Effector memory CD4-positive, alpha-beta T cell (primary cell): ENCODE results near the gene LEF1.

Experiments
- DNase-seq, 3 donors: peaks; one replicate each; pipeline ENCODE4 v3.0.0-alpha.2; 2020
- H3K27ac ChIP-seq: 2 replicates; pipeline ENCODE4 v1.7.0; 2013; ENCODE audit warnings: mild to moderate bottlenecking, low read length, moderate library complexity; ENCODE audit not compliant: insufficient read depth, poor library complexity, severe bottlenecking
- H3K27me3 ChIP-seq: replicated peaks from 2 replicates; pipeline ENCODE4 v1.7.0; 2013; ENCODE audit warnings: mild to moderate bottlenecking, low read length; ENCODE audit not compliant: insufficient read depth, control insufficient read depth, poor library complexity, severe bottlenecking
- H3K36me3 ChIP-seq: 2 replicates; pipeline ENCODE4 v1.7.0; 2013; ENCODE audit warnings: mild to moderate bottlenecking, low read length, moderate library complexity; ENCODE audit not compliant: control insufficient read depth, insufficient read depth
- H3K4me1 ChIP-seq: 2 replicates; pipeline ENCODE4 v1.7.0; 2013; ENCODE audit warnings: low read length, mild to moderate bottlenecking; ENCODE audit not compliant: control insufficient read depth, insufficient read depth, poor library complexity, severe bottlenecking
- H3K4me3 ChIP-seq: 2 replicates; pipeline ENCODE4 v1.7.0; 2013; ENCODE audit warnings: low read length, low read depth, mild to moderate bottlenecking; ENCODE audit not compliant: insufficient read depth, poor library complexity, severe bottlenecking
- H3K9me3 ChIP-seq: 2 replicates; pipeline ENCODE4 v1.7.0; 2013; ENCODE audit warnings: mild to moderate bottlenecking, low read length, moderate library complexity; ENCODE audit not compliant: control insufficient read depth

LEF1 gene

GRCh38 chr4:108168160-108168670 is 517 bp downstream of the LEF1 start:
- Histone ChIP-seq H3K36me3 (no peaks in the 10 kb centered on the region), H3K27ac (peak overlapping the region; percentile 74), H3K4me3 (peak overlapping the region; percentile 95), H3K27me3 (peaks cover 11% of the 10 kb centered on the region), H3K9me3 (no peaks in the 10 kb centered on the region), H3K4me1 (peaks cover 35% of the 10 kb centered on the region)
- no peak for DNase-seq

DNA sequence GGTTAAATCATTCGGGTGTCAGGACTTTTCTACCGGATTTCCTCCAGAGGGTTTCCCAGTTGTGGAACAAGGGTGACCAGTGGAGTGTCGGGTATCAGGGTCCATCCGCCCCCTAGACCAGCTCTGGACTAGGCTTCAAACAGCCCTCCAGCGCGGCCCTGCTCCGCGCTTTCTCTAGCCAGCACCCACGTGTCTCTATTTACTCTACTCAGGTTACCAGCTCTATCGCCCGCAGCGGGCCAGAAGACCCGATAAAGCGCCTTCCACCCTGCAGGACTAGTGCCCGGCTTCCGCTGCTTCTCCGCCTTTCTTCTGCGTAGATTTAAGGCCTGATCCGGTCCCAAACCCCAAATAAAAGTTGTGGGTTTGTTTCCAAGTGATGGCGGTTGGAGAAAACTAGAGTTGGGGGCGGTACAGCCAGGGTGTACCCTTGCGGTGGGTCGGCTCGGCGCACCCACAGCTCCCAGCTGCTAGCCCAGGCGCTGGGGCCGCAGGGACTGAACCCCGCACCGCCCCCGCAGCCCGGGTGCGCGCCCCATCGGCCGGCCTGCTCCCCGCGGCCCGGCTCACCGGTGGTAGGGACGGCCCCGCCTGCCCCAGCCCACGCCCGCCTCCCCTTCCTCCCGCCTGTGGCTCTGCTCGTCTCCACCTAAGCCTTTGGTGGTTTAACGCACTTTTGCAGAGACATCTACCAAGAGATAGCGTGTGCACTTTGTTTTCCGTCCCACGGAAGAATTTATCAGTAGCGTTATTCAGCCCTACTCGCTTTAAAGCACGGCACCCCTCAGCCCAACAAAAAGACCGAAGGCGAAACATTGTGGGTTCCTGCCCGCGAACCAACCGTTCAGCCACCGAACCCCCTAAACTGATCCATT is 2.1 kb downstream of the LEF1 start:
- Histone ChIP-seq H3K4me3 (peak overlapping the region; percentile 95), H3K27me3 (peaks cover 11% of the 10 kb centered on the region), H3K4me1 (peaks cover 25% of the 10 kb centered on the region), H3K27ac (peak overlapping the region; percentile 74), H3K36me3 (no peaks in the 10 kb centered on the region), H3K9me3 (no peaks in the 10 kb centered on the region)
- DNase-seq: peak in 1 of 3 donors; percentile 31

- Histone ChIP-seq H3K27me3 (peaks cover 7% of the 10 kb centered on the region), H3K36me3 (no peaks in the 10 kb centered on the region), H3K4me1 (peaks cover 19% of the 10 kb centered on the region), H3K27ac (peak overlapping the region; percentile 74), H3K9me3 (no peaks in the 10 kb centered on the region), H3K4me3 (peak overlapping the region; percentile 95)
- no peak for DNase-seq
These were observed 2.7 kb downstream of the LEF1 start for GRCh38 chr4:108166038-108166437.

DNA sequence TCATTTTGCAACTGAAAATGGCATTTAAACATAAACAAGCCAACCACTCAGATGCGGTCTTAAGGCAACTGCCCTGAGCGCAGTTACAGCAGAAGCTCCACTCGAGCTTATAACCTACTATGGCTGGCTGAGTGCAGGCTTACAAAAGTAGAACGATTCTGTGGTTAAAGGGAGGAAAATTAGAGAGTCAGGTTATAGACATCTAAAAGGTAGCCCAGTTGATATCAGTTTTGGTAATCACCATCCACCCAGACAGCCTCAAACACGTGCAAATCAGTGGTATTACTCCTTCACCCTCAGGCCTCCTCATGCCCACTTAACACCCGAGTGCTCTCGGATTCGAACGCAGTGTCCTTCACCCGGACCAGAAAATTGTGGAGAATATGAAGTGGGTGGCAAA is 3.1 kb downstream of the LEF1 start:
- Histone ChIP-seq H3K36me3 (no peaks in the 10 kb centered on the region), H3K27ac (peak overlapping the region; percentile 74), H3K4me3 (peak overlapping the region; percentile 95), H3K4me1 (peaks cover 18% of the 10 kb centered on the region), H3K27me3 (peaks cover 2% of the 10 kb centered on the region), H3K9me3 (no peaks in the 10 kb centered on the region)
- no peak for DNase-seq

GRCh38 chr4:108163351-108163750 is 5.4 kb downstream of the LEF1 start:
- no peak for DNase-seq
- H3K36me3 ChIP-seq: no peaks in the 10 kb centered on the region
- H3K4me3 ChIP-seq: peak overlapping the region; percentile 95
- no peaks in the 10 kb centered on the region for H3K9me3 ChIP-seq
- peaks cover 20% of the 10 kb centered on the region for H3K4me1 ChIP-seq
- H3K27ac ChIP-seq: peak overlapping the region; percentile 19
- no peaks in the 10 kb centered on the region for H3K27me3 ChIP-seq

DNA sequence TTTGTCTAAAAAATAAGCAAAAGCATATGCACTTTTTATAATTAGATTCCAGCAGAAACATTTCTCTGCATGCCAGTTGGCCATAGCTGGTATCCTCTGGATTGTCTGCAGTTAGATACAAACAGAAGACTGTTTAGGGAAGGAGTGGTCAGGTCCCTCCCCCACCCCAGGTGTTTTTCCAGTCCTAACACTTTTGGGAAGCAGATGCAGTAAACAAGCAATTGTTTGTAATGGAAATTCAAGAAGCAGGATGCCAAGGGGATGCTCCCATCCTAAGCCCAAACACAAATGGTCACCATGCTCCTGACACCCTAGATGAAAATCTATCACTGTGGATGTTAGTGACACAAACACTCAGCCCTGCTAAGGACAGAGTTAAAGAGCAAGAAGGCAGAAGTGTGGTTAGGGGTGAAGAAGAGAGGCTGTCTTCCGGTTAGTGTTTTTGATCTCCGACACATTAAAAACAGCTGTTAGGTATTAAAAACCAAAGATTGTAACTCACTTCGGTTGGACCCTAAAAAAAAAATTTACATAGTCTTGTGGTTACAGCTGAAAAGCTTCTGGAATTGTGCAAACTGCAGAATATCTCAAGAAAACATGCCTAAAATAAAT is 7.9 kb downstream of the LEF1 start:
- Histone ChIP-seq H3K4me1 (peaks cover 30% of the 10 kb centered on the region), H3K9me3 (no peaks in the 10 kb centered on the region), H3K27ac (peak overlapping the region; percentile 59), H3K27me3 (no peaks in the 10 kb centered on the region), H3K4me3 (peak overlapping the region; percentile 39), H3K36me3 (no peaks in the 10 kb centered on the region)
- no peak for DNase-seq

GRCh38 chr4:108159845-108160244 is 8.9 kb downstream of the LEF1 start:
- DNase-seq: no peak
- Histone ChIP-seq H3K27ac (peak overlapping the region; percentile 59), H3K4me1 (peaks cover 30% of the 10 kb centered on the region), H3K36me3 (no peaks in the 10 kb centered on the region), H3K4me3 (no peak overlapping the region), H3K27me3 (no peaks in the 10 kb centered on the region), H3K9me3 (no peaks in the 10 kb centered on the region)

DNA sequence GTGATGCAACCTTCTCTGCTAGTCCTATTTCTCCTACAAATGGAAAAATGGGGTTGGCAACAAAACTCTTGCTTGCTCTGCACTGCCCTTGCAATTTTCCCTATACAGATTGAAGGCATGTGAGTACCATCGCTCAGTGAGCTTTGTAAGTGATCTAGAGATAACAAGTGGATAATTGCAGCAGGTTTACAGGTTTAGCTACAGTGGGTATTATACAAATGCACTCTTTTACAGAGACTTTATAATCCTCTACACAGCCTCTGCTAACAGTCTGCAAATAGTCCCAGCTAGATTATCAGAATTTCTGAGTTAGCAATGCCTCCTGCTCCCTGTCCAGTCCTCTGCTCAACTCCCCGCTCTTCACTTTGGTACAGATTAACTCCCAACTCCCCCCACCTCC is 11.1 kb downstream of the LEF1 start:
- H3K4me3 ChIP-seq: peak overlapping the region; percentile 24
- no peak for DNase-seq
- H3K27ac ChIP-seq: no peak overlapping the region
- peaks cover 39% of the 10 kb centered on the region for H3K4me1 ChIP-seq
- no peaks in the 10 kb centered on the region for H3K9me3 ChIP-seq
- no peaks in the 10 kb centered on the region for H3K36me3 ChIP-seq
- no peaks in the 10 kb centered on the region for H3K27me3 ChIP-seq

GRCh38 chr4:108156391-108156790 is 12.3 kb downstream of the LEF1 start:
- no peaks in the 10 kb centered on the region for H3K9me3 ChIP-seq
- H3K4me1 ChIP-seq: peaks cover 50% of the 10 kb centered on the region

DNA sequence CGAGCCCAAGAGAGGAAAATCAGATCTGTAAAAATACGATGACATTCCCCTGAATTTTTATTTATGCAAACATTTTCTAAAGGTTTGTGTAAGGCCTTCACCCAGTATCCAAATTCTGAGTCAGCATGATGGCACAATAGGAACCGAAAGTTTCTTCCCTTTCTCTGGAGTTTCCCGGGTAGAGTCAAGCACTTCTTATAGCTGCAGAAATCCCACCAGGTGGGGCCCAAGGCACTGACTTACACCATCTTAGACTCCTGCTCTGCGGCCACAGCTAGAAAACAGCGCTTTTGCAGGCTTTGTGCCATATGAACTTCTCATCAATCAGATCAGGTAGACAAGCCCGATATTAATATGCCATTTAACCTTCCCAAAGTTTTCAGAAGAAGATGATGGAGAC is 13.4 kb downstream of the LEF1 start:
- no peaks in the 10 kb centered on the region for H3K9me3 ChIP-seq
- H3K4me3 ChIP-seq: no peak overlapping the region
- H3K4me1 ChIP-seq: peaks cover 49% of the 10 kb centered on the region
- no peak for DNase-seq
- no peak overlapping the region for H3K27ac ChIP-seq
- no peaks in the 10 kb centered on the region for H3K27me3 ChIP-seq
- no peaks in the 10 kb centered on the region for H3K36me3 ChIP-seq

More at GRCh38 chr4:108156391-108156790, 12.3 kb downstream of the LEF1 start:
- H3K36me3 ChIP-seq: no peaks in the 10 kb centered on the region
- H3K27me3 ChIP-seq: no peaks in the 10 kb centered on the region
- no peak for DNase-seq
- no peak overlapping the region for H3K27ac ChIP-seq
- H3K4me3 ChIP-seq: no peak overlapping the region
